ENCODE results near the gene SH3RF3. TPM values are rescaled to one million over a fixed set of nuclear protein-coding genes. Genes with fewer than 3 reads are reported as not detected.

SH3RF3 gene
- total RNA-seq, 1 donor from 2014 or later, result 1.3 TPM

DNA sequence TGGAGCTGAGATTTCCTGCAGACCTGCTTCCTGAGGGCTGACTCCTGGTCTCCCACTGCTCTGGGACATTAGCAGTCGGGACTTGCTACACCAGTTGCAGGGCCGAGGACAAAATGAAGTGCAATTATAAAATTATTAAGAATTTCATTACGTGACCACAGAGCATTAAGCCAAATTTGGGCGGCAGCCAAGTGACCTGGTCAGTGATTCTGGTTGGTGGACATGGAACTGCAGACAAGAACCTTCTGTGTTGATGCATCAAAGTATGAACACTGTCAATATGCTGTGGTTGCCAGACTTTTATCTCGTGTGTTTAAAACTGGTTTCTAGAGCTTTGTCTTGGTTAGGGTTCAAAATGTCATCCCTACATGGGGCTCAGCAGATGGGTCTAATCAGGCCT, 24.8 kb downstream of the SH3RF3 start:
- peaks cover 4% of the 10 kb centered on the region for H3K27me3 Mint-ChIP-seq
- H3K27ac Mint-ChIP-seq, result no peak overlapping the region
- TF ChIP-seq, protein P1, sequence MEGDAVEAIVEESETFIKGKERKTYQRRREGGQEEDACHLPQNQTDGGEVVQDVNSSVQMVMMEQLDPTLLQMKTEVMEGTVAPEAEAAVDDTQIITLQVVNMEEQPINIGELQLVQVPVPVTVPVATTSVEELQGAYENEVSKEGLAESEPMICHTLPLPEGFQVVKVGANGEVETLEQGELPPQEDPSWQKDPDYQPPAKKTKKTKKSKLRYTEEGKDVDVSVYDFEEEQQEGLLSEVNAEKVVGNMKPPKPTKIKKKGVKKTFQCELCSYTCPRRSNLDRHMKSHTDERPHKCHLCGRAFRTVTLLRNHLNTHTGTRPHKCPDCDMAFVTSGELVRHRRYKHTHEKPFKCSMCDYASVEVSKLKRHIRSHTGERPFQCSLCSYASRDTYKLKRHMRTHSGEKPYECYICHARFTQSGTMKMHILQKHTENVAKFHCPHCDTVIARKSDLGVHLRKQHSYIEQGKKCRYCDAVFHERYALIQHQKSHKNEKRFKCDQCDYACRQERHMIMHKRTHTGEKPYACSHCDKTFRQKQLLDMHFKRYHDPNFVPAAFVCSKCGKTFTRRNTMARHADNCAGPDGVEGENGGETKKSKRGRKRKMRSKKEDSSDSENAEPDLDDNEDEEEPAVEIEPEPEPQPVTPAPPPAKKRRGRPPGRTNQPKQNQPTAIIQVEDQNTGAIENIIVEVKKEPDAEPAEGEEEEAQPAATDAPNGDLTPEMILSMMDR (IDR thresholded peaks at IDR 0.05; ENCODE audit: unreplicated experiment), result no peak
- H3K4me3 Mint-ChIP-seq (ENCODE audit: low read depth), result no peak overlapping the region
- no peaks in the 10 kb centered on the region for H3K9me3 Mint-ChIP-seq (ENCODE audit: low read depth)
- no peaks in the 10 kb centered on the region for H3K4me1 Mint-ChIP-seq (ENCODE audit: low read depth)
- DNase-seq (ENCODE audit: low spot score, unreplicated experiment), result no peak
- H3K36me3 Mint-ChIP-seq (ENCODE audit: insufficient read depth), result no peaks in the 10 kb centered on the region

GRCh38 chr2:109154226-109154625, 25.2 kb downstream of the SH3RF3 start:
- Mint-ChIP-seq H3K27me3 (peaks cover 4% of the 10 kb centered on the region), H3K36me3 (ENCODE audit: insufficient read depth) (no peaks in the 10 kb centered on the region), H3K27ac (no peak overlapping the region), H3K4me1 (ENCODE audit: low read depth) (no peaks in the 10 kb centered on the region), H3K4me3 (ENCODE audit: low read depth) (no peak overlapping the region), H3K9me3 (ENCODE audit: low read depth) (no peaks in the 10 kb centered on the region)
- no peak for DNase-seq (ENCODE audit: low spot score, unreplicated experiment)
- TF ChIP-seq, protein P1 (IDR thresholded peaks at IDR 0.05; ENCODE audit: unreplicated experiment), result no peak

GRCh38 chr2:109155553-109156451, 26.8 kb downstream of the SH3RF3 start:
- H3K9me3 Mint-ChIP-seq (ENCODE audit: low read depth), result no peaks in the 10 kb centered on the region
- no peak overlapping the region for H3K27ac Mint-ChIP-seq
- TF ChIP-seq, protein P1 (IDR thresholded peaks at IDR 0.05; ENCODE audit: unreplicated experiment), result no peak
- H3K36me3 Mint-ChIP-seq (ENCODE audit: insufficient read depth), result no peaks in the 10 kb centered on the region
- no peaks in the 10 kb centered on the region for H3K27me3 Mint-ChIP-seq
- DNase-seq (ENCODE audit: low spot score, unreplicated experiment), result no peak
- no peak overlapping the region for H3K4me3 Mint-ChIP-seq (ENCODE audit: low read depth)
- H3K4me1 Mint-ChIP-seq (ENCODE audit: low read depth), result no peaks in the 10 kb centered on the region

DNA sequence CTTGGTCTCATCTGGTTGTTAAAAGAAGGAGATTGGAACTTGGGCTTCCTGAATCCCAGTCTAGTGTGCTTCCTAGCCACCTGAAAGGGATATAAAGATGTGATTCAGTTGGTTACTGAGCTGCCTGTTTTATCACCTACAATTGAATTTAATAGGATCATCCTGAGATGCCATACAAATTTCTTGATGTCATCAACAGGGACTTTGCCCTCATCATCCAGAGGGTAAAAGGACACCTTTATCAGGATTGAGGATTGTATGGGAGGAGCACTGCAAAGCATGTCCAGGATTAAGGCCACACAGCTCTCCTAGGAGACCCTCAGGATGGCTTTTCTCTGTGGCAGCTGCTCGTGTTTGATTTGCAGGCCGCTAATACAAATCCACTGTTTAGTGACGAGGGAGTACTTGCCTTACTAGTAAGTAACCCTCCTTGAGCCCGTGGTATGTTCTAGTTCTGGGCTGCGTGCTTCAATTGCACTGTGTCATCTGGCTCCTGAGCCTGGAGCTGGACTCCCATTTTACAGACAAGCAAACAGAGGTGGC, 28.6 kb downstream of the SH3RF3 start:
- Mint-ChIP-seq H3K9me3 (ENCODE audit: low read depth) (no peaks in the 10 kb centered on the region), H3K36me3 (ENCODE audit: insufficient read depth) (no peaks in the 10 kb centered on the region), H3K4me1 (ENCODE audit: low read depth) (no peaks in the 10 kb centered on the region), H3K4me3 (ENCODE audit: low read depth) (no peak overlapping the region), H3K27ac (no peak overlapping the region), H3K27me3 (no peaks in the 10 kb centered on the region)
- TF ChIP-seq, protein P1 (IDR thresholded peaks at IDR 0.05; ENCODE audit: unreplicated experiment), result no peak
- no peak for DNase-seq (ENCODE audit: low spot score, unreplicated experiment)

DNA sequence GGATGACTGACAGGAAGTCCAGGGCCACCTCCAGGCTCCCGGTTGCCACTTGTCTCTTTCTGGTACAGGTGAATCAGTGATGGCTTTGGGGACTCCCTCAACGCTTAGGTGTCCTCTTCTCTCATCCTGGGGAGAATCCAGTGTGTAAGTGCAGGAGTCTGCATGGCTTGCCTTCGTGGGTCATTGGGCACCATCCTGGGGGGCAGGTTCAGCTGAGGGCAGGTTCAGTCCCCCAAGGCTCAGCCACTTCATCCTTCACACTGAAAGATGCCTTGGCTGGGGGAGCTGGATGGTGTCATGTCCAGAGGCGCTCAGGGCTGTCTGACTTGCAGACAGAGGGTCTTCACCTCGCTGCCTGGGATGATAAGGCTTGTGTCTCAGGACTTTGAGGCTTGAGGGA, 29.2 kb downstream of the SH3RF3 start:
- TF ChIP-seq, protein P1 (IDR thresholded peaks at IDR 0.05; ENCODE audit: unreplicated experiment), result no peak
- no peak for DNase-seq (ENCODE audit: low spot score, unreplicated experiment)
- Mint-ChIP-seq H3K36me3 (ENCODE audit: insufficient read depth) (no peaks in the 10 kb centered on the region), H3K9me3 (ENCODE audit: low read depth) (no peaks in the 10 kb centered on the region), H3K4me1 (ENCODE audit: low read depth) (no peaks in the 10 kb centered on the region), H3K27ac (no peak overlapping the region), H3K4me3 (ENCODE audit: low read depth) (no peak overlapping the region), H3K27me3 (no peaks in the 10 kb centered on the region)
